K562 (cell line): ENCODE results near the gene PRKCB. TPM values are rescaled to one million over a fixed set of nuclear protein-coding genes. Genes with fewer than 3 reads are reported as not detected.

ENCODE experiments used
- ATF7 ChIP-seq: fragments of 450-650 bp; IDR thresholded peaks from 2 replicates; pipeline ENCODE4 v1.7.1; 2014; ENCODE audit warnings: mild to moderate bottlenecking, moderate library complexity
- CBX2 ChIP-seq: fragments of 200-600 bp; sonication (generic); IDR thresholded peaks from one replicate; pipeline ENCODE4 v1.6.1; 2012; ENCODE audit warnings: mild to moderate bottlenecking, low read length, inconsistent platforms; ENCODE audit not compliant: insufficient read depth, poor library complexity, severe bottlenecking
- CBX5 ChIP-seq: IDR thresholded peaks from 2 replicates; pipeline ENCODE4 v1.6.1; 2014; ENCODE audit warnings: low read depth, borderline replicate concordance
- CREM ChIP-seq: IDR thresholded peaks from 2 replicates; pipeline ENCODE4 v1.6.1; 2014; ENCODE audit warnings: antibody characterized with exemption, low read depth
- EGR1 ChIP-seq: fragments of 450-650 bp; conservative IDR thresholded peaks from 2 replicates; pipeline ENCODE4 v1.6.1; 2017; ENCODE audit warnings: mild to moderate bottlenecking
- FOXK2 ChIP-seq, 2 experiments: fragments of 450-650 bp; IDR thresholded peaks in 1 of 2; conservative IDR thresholded peaks in 1 of 2; 2 replicates each; pipeline ENCODE4 v1.6.1; 2016; ENCODE audit warnings: low read depth in 2 of 2, mild to moderate bottlenecking in 1 of 2
- GTF2A2 ChIP-seq: IDR thresholded peaks from 2 replicates; pipeline ENCODE4 v1.6.1; 2016; ENCODE audit warnings: mild to moderate bottlenecking, missing genetic modification characterization, missing compliant biosample characterization
- KDM2B ChIP-seq: fragments of 250-450 bp; sonication (Bioruptor Pico); IDR thresholded peaks from 2 replicates; pipeline ENCODE4 v1.8.0; 2021; ENCODE audit warnings: mild to moderate bottlenecking, moderate library complexity
- KLF10 ChIP-seq: fragments of 250-450 bp; sonication (Bioruptor Pico); IDR thresholded peaks from 2 replicates; pipeline ENCODE4 v1.6.1; 2021; ENCODE audit warnings: matching md5 sums
- MXI1 ChIP-seq: IDR thresholded peaks from 2 replicates; pipeline ENCODE4 v1.6.1; 2011; ENCODE audit warnings: low read depth, mild to moderate bottlenecking, improper control_type of control experiment, low read length
- RAD21 ChIP-seq, 2 experiments: fragments of 250-450 bp in 1 of 2; fragments of 450-650 bp in 1 of 2; sonication (Bioruptor Pico) in 1 of 2; formaldehyde crosslinking in 1 of 2; IDR thresholded peaks in 1 of 2; conservative IDR thresholded peaks in 1 of 2; 2 replicates each; pipeline versions ENCODE4 v1.4.0 to v1.8.0; 2020 to 2022; ENCODE audit warnings: mild to moderate bottlenecking in 2 of 2, moderate library complexity in 1 of 2
- SREBF2 ChIP-seq: sonication (generic); formaldehyde crosslinking; IDR thresholded peaks from 2 replicates; pipeline ENCODE4 v1.4.0; 2020; ENCODE audit warnings: mild to moderate bottlenecking, missing genetic modification reagents
- ZFP30 ChIP-seq: fragments of 250-450 bp; sonication (Bioruptor Pico); IDR thresholded peaks from 2 replicates; pipeline ENCODE4 v1.8.0; 2022; ENCODE audit warnings: moderate library complexity, mild to moderate bottlenecking, inconsistent platforms, borderline replicate concordance
- ZFP36 ChIP-seq: fragments of 150-350 bp; IDR thresholded peaks from 2 replicates; pipeline ENCODE4 v1.6.1; 2018; ENCODE audit warnings: low read length, low read depth; ENCODE audit not compliant: partially characterized antibody
- ZKSCAN3 ChIP-seq: fragments of 250-450 bp; sonication (Bioruptor Pico); IDR thresholded peaks from 2 replicates; pipeline ENCODE4 v1.4.0; 2020
- ZKSCAN8 ChIP-seq: fragments of 200-800 bp; sonication (Bioruptor generic); IDR thresholded peaks from 2 replicates; pipeline ENCODE4 v1.6.1; 2016; ENCODE audit warnings: missing genetic modification characterization, missing compliant biosample characterization
- ZNF232 ChIP-seq: sonication (generic); formaldehyde crosslinking; IDR thresholded peaks from 2 replicates; pipeline ENCODE4 v1.8.0; 2022; ENCODE audit warnings: mild to moderate bottlenecking, missing genetic modification reagents
- ZNF274 ChIP-seq: IDR thresholded peaks from 2 replicates; pipeline ENCODE4 v1.6.1; 2011; ENCODE audit warnings: low read depth, mild to moderate bottlenecking, low read length, moderate library complexity, borderline replicate concordance
- polyA plus RNA-seq, 8 experiments: library from polyadenylated mRNA; depleted of rRNA in 4 of 8; stranded (reverse) in 5 of 8; unstranded in 3 of 8; fragments of >200 nt; fragmentation: Nextera tagmentation in 2 of 8; fragmentation: Illumina TruSeq in 1 of 8; extraction: Ambion mirVana in 2 of 8; extraction: Trizol in 1 of 8; gene quantifications; 2 replicates each; pipeline versions ENCODE4 v1.2.1 to v1.2.3, GENCODE V29; 2011 to 2014; ENCODE audit warnings: inconsistent platforms in 1 of 8, missing spikeins in 1 of 8
- total RNA-seq, 7 experiments: library from RNA; depleted of rRNA in 6 of 7; stranded (reverse); fragments of >200 nt in 6 of 7; fragmentation: Illumina TruSeq in 2 of 7; extraction: Trizol in 2 of 7; gene quantifications; 2 replicates each; pipeline versions ENCODE4 v1.2.1 to v1.2.3, GENCODE V29; 2011 to 2021; ENCODE audit warnings: low replicate concordance in 1 of 7
- TF ChIP-seq, protein P1 (sequence below): fragments of 450-650 bp; IDR thresholded peaks from 2 replicates; pipeline ENCODE4 v1.6.1; 2017; ENCODE audit warnings: antibody characterized with exemption
- TF ChIP-seq, protein P2 (sequence below): sonication (generic); formaldehyde crosslinking; IDR thresholded peaks from 2 replicates; pipeline ENCODE4 v1.8.0; 2022; ENCODE audit warnings: mild to moderate bottlenecking, missing genetic modification reagents
- TF ChIP-seq, protein P3 (sequence below): fragments of 250-450 bp; sonication (Bioruptor Pico); IDR thresholded peaks from 2 replicates; pipeline ENCODE4 v1.4.0; 2020; ENCODE audit warnings: mild to moderate bottlenecking, moderate library complexity
- TF ChIP-seq, protein P4 (sequence below): IDR thresholded peaks from 2 replicates; pipeline ENCODE4 v1.6.1; 2014; ENCODE audit warnings: antibody characterized with exemption

PRKCB gene
- total and polyA plus RNA-seq, 9 of the 15 experiments (the other 6 are each of a cell fraction or from before 2014, with no cell fraction given), result 49.9 to 276 (median 148) TPM

DNA sequence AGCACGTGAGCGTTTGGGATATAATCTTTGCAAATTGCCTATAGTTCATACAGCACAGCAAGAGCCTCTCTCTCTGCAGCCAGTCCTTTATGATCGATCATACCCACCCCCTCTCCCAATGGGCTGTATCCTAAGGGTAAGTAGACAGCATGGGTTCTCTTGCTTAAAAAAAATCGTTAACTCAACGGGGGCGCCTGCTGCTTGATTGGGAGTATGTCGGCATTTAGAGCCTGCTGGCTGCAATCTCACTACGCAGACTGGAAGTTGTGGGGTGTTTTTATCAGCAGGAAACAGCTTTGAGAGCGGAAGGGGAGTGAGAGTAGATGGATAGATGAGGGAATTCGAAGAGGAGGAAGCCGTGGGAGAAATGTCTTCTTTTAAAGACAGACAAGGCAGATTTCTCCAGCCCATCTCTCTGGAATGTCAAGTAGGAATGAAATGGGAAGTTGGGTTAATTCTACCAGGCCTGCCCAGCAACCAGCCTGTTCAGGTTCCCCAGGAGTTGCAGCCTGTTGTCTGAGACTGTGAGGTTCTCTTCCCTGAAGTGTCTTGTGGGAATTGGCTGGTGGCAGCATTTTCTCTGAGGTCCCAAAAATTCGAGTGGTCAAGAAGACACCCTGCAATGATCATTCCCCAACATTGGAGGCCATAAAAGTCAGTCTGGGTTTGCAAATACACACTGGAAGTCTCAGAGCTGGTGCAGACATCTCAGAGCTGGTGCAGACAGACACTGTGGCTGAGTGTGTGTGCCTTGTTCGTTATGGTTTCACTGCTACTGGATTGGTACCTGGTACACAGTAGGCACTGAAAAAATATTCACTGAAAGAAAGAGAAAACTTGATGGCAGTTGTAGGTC, 65.6 kb downstream of the PRKCB start (continued):
- TF ChIP-seq, protein P1, sequence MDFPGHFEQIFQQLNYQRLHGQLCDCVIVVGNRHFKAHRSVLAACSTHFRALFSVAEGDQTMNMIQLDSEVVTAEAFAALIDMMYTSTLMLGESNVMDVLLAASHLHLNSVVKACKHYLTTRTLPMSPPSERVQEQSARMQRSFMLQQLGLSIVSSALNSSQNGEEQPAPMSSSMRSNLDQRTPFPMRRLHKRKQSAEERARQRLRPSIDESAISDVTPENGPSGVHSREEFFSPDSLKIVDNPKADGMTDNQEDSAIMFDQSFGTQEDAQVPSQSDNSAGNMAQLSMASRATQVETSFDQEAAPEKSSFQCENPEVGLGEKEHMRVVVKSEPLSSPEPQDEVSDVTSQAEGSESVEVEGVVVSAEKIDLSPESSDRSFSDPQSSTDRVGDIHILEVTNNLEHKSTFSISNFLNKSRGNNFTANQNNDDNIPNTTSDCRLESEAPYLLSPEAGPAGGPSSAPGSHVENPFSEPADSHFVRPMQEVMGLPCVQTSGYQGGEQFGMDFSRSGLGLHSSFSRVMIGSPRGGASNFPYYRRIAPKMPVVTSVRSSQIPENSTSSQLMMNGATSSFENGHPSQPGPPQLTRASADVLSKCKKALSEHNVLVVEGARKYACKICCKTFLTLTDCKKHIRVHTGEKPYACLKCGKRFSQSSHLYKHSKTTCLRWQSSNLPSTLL, result no peak
- peak; percentile 84 for TF ChIP-seq CREM
- no peak for TF ChIP-seq ZFP30 (CRISPR knock-in tag)
- peak; percentile 73; the same call in 1 of the 2 replicates for TF ChIP-seq ATF7
- no peak for TF ChIP-seq SREBF2 (CRISPR knock-in tag)
- 0 out of 2 replicates have a peak, but pooled peaks have one; percentile 57 for TF ChIP-seq ZKSCAN8 (CRISPR knock-in tag)
- TF ChIP-seq, protein P2, sequence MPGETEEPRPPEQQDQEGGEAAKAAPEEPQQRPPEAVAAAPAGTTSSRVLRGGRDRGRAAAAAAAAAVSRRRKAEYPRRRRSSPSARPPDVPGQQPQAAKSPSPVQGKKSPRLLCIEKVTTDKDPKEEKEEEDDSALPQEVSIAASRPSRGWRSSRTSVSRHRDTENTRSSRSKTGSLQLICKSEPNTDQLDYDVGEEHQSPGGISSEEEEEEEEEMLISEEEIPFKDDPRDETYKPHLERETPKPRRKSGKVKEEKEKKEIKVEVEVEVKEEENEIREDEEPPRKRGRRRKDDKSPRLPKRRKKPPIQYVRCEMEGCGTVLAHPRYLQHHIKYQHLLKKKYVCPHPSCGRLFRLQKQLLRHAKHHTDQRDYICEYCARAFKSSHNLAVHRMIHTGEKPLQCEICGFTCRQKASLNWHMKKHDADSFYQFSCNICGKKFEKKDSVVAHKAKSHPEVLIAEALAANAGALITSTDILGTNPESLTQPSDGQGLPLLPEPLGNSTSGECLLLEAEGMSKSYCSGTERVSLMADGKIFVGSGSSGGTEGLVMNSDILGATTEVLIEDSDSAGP, result no peak
- no peak for TF ChIP-seq ZNF232 (CRISPR knock-in tag)
- 0 out of 2 replicates have a peak, but pooled peaks have one; percentile 46 for TF ChIP-seq GTF2A2 (tag)
- peak; percentile 20; the same call in 1 of the 2 replicates for TF ChIP-seq ZNF274
- no peak for TF ChIP-seq ZKSCAN3
- TF ChIP-seq KLF10, result no peak
- TF ChIP-seq, protein P3, sequence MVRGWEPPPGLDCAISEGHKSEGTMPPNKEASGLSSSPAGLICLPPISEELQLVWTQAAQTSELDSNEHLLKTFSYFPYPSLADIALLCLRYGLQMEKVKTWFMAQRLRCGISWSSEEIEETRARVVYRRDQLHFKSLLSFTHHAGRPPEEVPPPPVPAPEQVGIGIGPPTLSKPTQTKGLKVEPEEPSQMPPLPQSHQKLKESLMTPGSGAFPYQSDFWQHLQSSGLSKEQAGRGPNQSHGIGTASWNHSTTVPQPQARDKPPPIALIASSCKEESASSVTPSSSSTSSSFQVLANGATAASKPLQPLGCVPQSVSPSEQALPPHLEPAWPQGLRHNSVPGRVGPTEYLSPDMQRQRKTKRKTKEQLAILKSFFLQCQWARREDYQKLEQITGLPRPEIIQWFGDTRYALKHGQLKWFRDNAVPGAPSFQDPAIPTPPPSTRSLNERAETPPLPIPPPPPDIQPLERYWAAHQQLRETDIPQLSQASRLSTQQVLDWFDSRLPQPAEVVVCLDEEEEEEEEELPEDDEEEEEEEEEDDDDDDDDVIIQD (CRISPR knock-in tag), result no peak
- peak; percentile 41 to 57; a peak in 3 of 4 replicates for TF ChIP-seq RAD21 (CRISPR knock-in tag; conservative IDR thresholded peaks at IDR 0.05 in 1 of 2, IDR thresholded peaks at IDR 0.05 in 1 of 2)
- no peak for TF ChIP-seq ZFP36
- TF ChIP-seq, protein P4, sequence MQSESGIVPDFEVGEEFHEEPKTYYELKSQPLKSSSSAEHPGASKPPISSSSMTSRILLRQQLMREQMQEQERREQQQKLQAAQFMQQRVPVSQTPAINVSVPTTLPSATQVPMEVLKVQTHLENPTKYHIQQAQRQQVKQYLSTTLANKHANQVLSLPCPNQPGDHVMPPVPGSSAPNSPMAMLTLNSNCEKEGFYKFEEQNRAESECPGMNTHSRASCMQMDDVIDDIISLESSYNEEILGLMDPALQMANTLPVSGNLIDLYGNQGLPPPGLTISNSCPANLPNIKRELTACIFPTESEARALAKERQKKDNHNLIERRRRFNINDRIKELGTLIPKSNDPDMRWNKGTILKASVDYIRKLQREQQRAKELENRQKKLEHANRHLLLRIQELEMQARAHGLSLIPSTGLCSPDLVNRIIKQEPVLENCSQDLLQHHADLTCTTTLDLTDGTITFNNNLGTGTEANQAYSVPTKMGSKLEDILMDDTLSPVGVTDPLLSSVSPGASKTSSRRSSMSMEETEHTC, result no peak
- TF ChIP-seq FOXK2 (conservative IDR thresholded peaks at IDR 0.05 in 1 of 2, IDR thresholded peaks at IDR 0.05 in 1 of 2; ENCODE audit: low read depth in 2 of 2), result peak in 1 of 2 experiments; percentile 57; a peak in 1 of 4 replicates
- no peak for TF ChIP-seq CBX2
- peak; percentile 87 for TF ChIP-seq EGR1
- TF ChIP-seq MXI1, result peak; percentile 50; the same call in 1 of the 2 replicates
- TF ChIP-seq CBX5, result no peak
- no peak for TF ChIP-seq KDM2B (CRISPR knock-in tag)
